A673 (cell line): ENCODE data around the gene XRCC3. TPM values are rescaled to one million over a fixed set of nuclear protein-coding genes. Genes with fewer than 3 reads are reported as not detected.

Source experiments
- BruUV-seq: library from RNA; stranded (reverse); fragments of 400-500 nt; replicated peaks from 2 replicates; lab custom pipeline; 2021; lab: Mats Ljungman, UMichigan
- CTCF ChIA-PET: fragments of 300-600 bp; sonication (Branson Sonifier 250); formaldehyde crosslinking; loops from one replicate; lab custom pipeline; 2022; ENCODE audit warnings: antibody characterized with exemption; lab: Charles Lee
- POLR2A ChIA-PET: fragments of 300-600 bp; sonication (Branson Sonifier 250); formaldehyde crosslinking; loops from one replicate; lab custom pipeline; 2022; ENCODE audit warnings: antibody characterized with exemption; ENCODE audit not compliant: low non-redundant PET; lab: Charles Lee
- DNase-seq: peaks from one replicate; pipeline ENCODE4 v3.0.0-alpha.2; 2015; ENCODE audit warnings: low spot score
- H3K27ac ChIP-seq: fragments of 200-600 bp; sonication (generic); 2 replicates; pipeline ENCODE4 v1.5.1; 2016; ENCODE audit warnings: mixed run types, low read depth, mild to moderate bottlenecking, mixed read lengths, antibody characterized with exemption, low read length; ENCODE audit not compliant: poor library complexity, severe bottlenecking
- H3K27me3 ChIP-seq: fragments of 200-600 bp; sonication (generic); replicated peaks from 2 replicates; pipeline ENCODE4 v1.6.1; 2017; ENCODE audit warnings: mixed run types, low read depth, mild to moderate bottlenecking, mixed read lengths, antibody characterized with exemption, low read length; ENCODE audit not compliant: insufficient read depth, poor library complexity
- H3K36me3 ChIP-seq: fragments of 200-600 bp; sonication (generic); 2 replicates; pipeline ENCODE4 v1.6.1; 2016; ENCODE audit warnings: mixed run types, mild to moderate bottlenecking, mixed read lengths, antibody characterized with exemption, low read length; ENCODE audit not compliant: insufficient read depth, poor library complexity, severe bottlenecking
- H3K4me1 ChIP-seq: fragments of 200-600 bp; sonication (generic); 2 replicates; pipeline ENCODE4 v1.6.1; 2017; ENCODE audit warnings: mixed run types, mild to moderate bottlenecking, mixed read lengths, antibody characterized with exemption, low read length; ENCODE audit not compliant: insufficient read depth, poor library complexity, severe bottlenecking
- H3K4me3 ChIP-seq: fragments of 200-600 bp; sonication (generic); 2 replicates; pipeline ENCODE4 v1.5.1; 2016; ENCODE audit warnings: low read depth, mixed run types, mild to moderate bottlenecking, mixed read lengths, low read length; ENCODE audit not compliant: poor library complexity, severe bottlenecking
- H3K9me3 ChIP-seq: fragments of 200-600 bp; sonication (generic); 2 replicates; pipeline ENCODE4 v1.6.1; 2016; ENCODE audit warnings: mixed run types, low read depth, mild to moderate bottlenecking, mixed read lengths, antibody characterized with exemption, low read length; ENCODE audit not compliant: poor library complexity, severe bottlenecking
- EZH2 ChIP-seq: fragments of 200-600 bp; sonication (generic); IDR thresholded peaks from 2 replicates; pipeline ENCODE4 v1.6.1; 2017; ENCODE audit warnings: borderline replicate concordance, low read depth, mild to moderate bottlenecking, mixed read lengths, antibody characterized with exemption, low read length; ENCODE audit not compliant: poor library complexity, severe bottlenecking
- intact Hi-C: fragments of 100-400 bp; cut with micrococcal nuclease; formaldehyde crosslinking; loops from one replicate; pipeline ENCODE4 v1.10.0; 2022; ENCODE audit not compliant: unreplicated experiment
- total RNA-seq: library from RNA; stranded (reverse); gene quantifications from 2 replicates; pipeline ENCODE4 v1.2.3, GENCODE V29; 2021
- TF ChIP-seq, protein P1 (sequence below): fragments of 300-800, 200-600 bp; sonication (generic); conservative IDR thresholded peaks from 2 replicates; pipeline ENCODE4 v1.5.1; 2017; ENCODE audit warnings: low read depth, mild to moderate bottlenecking, antibody characterized with exemption, low read length, moderate library complexity, mixed read lengths

The XRCC3 gene
- total RNA-seq, 1 experiment from 2014 or later, result 91.8 TPM

DNA sequence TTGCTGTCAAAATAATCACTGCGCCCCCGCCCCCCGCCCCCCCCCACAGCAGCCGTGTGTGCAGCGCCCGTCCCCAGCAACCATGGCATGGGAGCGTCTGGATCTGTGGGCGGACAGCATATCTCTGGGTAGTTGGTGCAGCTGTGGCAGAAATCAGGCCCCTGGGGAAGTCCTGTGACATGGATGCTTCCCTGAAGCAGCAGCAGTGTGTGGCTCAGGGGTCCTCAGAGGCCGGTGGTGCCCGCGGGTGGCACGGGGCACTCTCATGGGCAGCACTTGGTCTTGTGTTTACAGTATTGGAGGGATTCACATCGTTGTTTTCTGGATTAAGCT is 19.2 kb downstream of the XRCC3 start:
- no peak overlapping the region for H3K4me3 ChIP-seq
- no peak for DNase-seq
- H3K9me3 ChIP-seq, result no peaks in the 10 kb centered on the region
- no TSS peak for BruUV-seq
- TF ChIP-seq EZH2, result no peak
- TF ChIP-seq, protein P1, sequence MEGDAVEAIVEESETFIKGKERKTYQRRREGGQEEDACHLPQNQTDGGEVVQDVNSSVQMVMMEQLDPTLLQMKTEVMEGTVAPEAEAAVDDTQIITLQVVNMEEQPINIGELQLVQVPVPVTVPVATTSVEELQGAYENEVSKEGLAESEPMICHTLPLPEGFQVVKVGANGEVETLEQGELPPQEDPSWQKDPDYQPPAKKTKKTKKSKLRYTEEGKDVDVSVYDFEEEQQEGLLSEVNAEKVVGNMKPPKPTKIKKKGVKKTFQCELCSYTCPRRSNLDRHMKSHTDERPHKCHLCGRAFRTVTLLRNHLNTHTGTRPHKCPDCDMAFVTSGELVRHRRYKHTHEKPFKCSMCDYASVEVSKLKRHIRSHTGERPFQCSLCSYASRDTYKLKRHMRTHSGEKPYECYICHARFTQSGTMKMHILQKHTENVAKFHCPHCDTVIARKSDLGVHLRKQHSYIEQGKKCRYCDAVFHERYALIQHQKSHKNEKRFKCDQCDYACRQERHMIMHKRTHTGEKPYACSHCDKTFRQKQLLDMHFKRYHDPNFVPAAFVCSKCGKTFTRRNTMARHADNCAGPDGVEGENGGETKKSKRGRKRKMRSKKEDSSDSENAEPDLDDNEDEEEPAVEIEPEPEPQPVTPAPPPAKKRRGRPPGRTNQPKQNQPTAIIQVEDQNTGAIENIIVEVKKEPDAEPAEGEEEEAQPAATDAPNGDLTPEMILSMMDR, result no peak
- H3K27me3 ChIP-seq, result no peaks in the 10 kb centered on the region
- ChIA-PET CTCF (no interaction called here), POLR2A (no interaction called here)
- H3K4me1 ChIP-seq, result peaks cover 26% of the 10 kb centered on the region
- intact Hi-C loops, result no loop called here
- H3K36me3 ChIP-seq, result peaks cover 64% of the 10 kb centered on the region
- peak overlapping the region; percentile 67 for H3K27ac ChIP-seq

GRCh38 chr14:103695296-103696069 is 19.8 kb downstream of the XRCC3 start:
- DNase-seq, result no peak
- CTCF ChIA-PET, result no interaction called here

GRCh38 chr14:103694572-103695026 is 20.7 kb downstream of the XRCC3 start:
- Histone ChIP-seq H3K27ac (no peak overlapping the region), H3K4me3 (no peak overlapping the region), H3K36me3 (peaks cover 51% of the 10 kb centered on the region), H3K9me3 (no peaks in the 10 kb centered on the region), H3K4me1 (peaks cover 26% of the 10 kb centered on the region), H3K27me3 (no peaks in the 10 kb centered on the region)
- TF ChIP-seq, protein P1, result 0 out of 2 replicates have a peak, but pooled peaks have one; percentile 26
- no peak for TF ChIP-seq EZH2
- intact Hi-C loops, result no loop called here
- POLR2A ChIA-PET, result no interaction called here
- BruUV-seq, result no TSS peak
- no peak for DNase-seq
- CTCF ChIA-PET, result interaction anchor here (0.7 kb wide), 1 partner anchor 122 kb away, joined by 12 read pairs; no protein-coding TSS in a partner anchor

More at GRCh38 chr14:103695296-103696069, 19.8 kb downstream of the XRCC3 start:
- H3K36me3 ChIP-seq, result peaks cover 59% of the 10 kb centered on the region
- POLR2A ChIA-PET, result no interaction called here
- H3K9me3 ChIP-seq, result no peaks in the 10 kb centered on the region
- TF ChIP-seq EZH2, result no peak
- TF ChIP-seq, protein P1, result no peak
- intact Hi-C loops, result no loop called here
- no peak overlapping the region for H3K27ac ChIP-seq
- no peak overlapping the region for H3K4me3 ChIP-seq
- no peaks in the 10 kb centered on the region for H3K27me3 ChIP-seq
- peaks cover 26% of the 10 kb centered on the region for H3K4me1 ChIP-seq
- BruUV-seq, result no TSS peak
